ENCODE data around the gene NUP214.

DNA sequence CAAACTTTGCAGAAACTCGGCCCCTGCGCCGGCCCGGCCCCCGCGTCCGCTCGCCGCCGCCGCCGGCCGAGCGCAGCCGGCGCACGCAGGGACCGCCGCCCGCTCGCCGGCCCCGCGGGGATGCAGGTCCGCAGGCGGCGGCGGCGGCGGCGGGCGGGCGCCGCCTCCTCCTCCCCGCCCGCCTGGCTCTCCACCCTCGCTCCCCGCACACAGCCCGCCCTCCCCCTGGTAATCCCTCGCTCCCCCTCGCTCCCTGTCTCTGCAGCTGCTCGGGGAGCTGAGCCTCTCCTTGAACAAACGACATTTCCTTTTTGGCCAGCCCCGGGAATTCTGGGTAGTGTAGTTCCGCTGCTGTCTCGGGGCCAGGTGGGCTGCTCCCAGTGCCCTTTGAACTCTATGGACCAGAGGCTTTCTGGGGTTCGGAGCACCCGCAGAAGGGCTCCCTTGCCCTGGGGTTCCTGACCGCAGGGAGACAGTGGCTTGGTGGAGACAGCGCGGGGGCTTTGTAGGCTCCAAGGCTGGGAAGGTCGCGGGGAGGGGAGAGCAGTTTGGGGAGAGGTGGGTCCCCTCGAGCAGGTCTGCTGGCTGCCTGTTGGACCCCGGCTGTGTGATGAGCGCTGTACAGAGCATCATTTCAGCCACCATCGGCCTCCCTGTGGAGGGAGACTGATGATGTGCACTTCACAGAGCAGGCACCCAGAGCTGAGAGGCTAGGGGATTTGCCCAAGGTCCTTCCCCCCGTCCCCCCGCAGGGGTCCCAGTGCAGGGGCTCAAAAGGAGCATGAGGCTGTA is 152.7 kb downstream of the NUP214 start:
- TF ChIP-seq CTCF (conservative IDR thresholded peaks at IDR 0.05; ENCODE audit: low read length) (no peak), EZH2phosphoT487 (IDR thresholded peaks at IDR 0.05; ENCODE audit: borderline replicate concordance, low read depth, low read length) (no peak)

Data from OCI-LY7 (cell line).